Medulla oblongata (tissue), 1 donor: ENCODE data around the gene MSL3.

Source experiments
- DNase-seq: peaks from one replicate; pipeline ENCODE4 v3.0.0-alpha.2; 2015; ENCODE audit errors: extremely low spot score

Gene MSL3, protein sequence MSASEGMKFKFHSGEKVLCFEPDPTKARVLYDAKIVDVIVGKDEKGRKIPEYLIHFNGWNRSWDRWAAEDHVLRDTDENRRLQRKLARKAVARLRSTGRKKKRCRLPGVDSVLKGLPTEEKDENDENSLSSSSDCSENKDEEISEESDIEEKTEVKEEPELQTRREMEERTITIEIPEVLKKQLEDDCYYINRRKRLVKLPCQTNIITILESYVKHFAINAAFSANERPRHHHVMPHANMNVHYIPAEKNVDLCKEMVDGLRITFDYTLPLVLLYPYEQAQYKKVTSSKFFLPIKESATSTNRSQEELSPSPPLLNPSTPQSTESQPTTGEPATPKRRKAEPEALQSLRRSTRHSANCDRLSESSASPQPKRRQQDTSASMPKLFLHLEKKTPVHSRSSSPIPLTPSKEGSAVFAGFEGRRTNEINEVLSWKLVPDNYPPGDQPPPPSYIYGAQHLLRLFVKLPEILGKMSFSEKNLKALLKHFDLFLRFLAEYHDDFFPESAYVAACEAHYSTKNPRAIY

DNA sequence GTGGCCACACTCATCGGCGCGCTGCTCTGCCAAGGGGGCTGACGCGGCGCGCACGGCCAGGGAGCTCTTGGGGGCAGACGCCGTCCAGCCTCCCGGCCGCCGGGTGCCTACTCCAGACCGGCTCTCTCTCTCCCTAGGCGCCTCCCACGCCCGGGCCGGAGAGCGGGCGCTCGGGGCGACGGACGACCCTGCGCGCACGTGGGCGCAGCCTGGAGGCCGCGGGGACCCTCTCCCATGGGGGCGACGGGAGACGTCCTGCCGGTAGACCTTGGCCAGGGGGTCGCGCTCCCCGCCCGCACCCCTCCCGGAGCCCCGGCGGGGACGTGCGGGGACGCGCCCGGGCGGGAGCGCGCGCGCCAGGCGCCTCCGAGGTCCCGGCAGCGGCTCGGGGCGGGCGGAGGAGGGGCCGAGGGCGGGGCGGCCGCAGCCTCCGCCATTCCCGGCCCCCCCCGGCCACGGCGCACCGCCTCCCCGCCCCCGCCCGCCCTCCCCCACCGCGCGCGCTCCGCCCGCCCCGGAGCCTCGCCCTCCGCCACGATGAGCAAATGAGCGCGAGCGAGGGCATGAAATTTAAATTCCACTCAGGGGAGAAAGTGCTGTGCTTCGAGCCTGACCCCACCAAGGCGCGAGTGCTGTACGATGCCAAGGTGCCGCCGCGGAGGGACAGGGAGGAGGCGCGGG is at the start of gene MSL3:
MSL3 (plus strand) TSS at position 519 of the 681 bp plus-strand sequence; CDS start at position 546, 27 bp downstream.
- DNase-seq = peak; percentile 51

DNA sequence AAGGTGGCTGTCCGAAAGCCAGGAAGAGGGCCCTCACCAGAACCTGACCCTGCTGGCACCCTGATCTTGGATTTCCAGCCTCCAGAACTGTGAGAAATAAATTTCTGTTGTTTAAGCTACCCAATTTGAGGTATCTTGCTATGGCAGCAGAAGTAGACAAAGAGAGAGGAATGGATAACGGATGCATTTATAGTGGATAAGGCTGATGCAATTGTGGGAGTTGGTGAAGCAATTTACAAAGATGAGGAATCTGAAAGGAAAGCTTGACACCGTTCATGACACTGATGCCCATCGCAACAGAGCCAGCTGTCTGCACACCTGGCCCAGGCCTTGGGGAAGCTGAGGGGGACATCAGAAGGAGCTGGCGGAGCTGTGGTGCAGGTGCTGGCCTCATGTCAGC is 35.7 kb upstream of the MSL3 start:
- no peak for DNase-seq

GRCh38 chrX:11724122-11725017 is 33.7 kb upstream of the MSL3 start:
- DNase-seq = peak; percentile 33

- DNase-seq = no peak
Observed at GRCh38 chrX:11725631-11726442, 32.2 kb upstream of the MSL3 start.

- no peak for DNase-seq
Observed at GRCh38 chrX:11728556-11728955, 29.5 kb upstream of the MSL3 start.

DNA sequence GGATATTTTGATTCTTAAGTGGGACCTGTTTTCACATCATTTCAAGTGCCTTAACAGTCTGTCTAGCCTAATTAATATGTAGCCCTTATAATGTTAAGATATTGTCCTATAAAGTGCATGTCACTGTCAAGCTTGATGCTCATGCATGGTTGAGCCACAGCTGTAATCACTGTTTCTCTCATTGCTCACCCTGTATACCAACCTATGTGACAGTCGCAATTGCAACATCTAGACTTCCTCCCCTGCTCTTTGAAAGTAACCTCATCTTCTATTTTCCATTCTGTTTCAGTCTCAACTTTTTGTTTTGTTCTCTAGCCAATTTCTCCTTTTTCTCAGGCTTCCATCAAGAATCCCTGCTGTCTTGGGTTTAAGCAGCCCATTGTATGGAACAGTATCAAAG is 24.4 kb upstream of the MSL3 start:
- no peak for DNase-seq

GRCh38 chrX:11739776-11740175 is 18.3 kb upstream of the MSL3 start:
- DNase-seq = no peak

DNA sequence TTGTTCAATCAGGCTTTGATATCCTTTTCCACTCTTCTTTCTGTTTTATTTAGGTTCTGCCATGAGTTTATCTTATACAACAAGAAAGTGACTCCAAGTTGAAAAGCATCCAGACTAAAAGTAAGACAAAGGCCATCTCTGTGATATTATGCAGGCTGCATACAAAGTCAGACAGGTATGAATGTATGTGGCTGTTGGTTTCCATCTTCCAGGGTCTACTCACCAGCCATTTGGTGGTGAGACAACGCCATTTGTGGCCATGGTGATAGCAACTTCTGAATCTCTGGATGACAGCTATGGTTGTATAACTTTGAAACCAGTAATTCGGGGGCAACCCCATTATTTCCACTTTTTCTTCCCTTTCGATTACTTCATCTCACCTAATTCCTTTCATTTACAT is 17.2 kb upstream of the MSL3 start:
- DNase-seq = no peak

DNA sequence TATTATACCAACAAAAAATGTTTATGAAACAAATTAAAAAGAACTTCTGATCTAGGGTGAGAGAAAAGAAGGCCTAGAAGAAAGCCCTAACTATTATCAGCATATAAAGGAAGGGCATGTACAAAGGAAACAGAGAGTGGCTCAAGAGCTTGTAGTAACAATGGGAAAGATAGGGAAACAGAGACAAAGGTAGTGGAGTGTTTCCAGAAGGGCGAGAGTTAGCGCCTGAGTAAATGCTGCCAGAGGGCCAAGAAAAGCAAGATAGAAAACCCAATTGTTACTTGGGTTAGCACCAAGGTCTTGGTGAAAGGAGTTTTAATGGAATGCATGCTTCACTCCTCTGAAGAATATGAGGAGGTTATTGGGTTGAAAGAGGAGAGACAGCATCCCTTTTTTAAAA is 16.5 kb upstream of the MSL3 start:
- no peak for DNase-seq

GRCh38 chrX:11745881-11746280 is 12.2 kb upstream of the MSL3 start:
- DNase-seq = no peak

GRCh38 chrX:11750046-11750445 is 8.0 kb upstream of the MSL3 start:
- DNase-seq = no peak

DNA sequence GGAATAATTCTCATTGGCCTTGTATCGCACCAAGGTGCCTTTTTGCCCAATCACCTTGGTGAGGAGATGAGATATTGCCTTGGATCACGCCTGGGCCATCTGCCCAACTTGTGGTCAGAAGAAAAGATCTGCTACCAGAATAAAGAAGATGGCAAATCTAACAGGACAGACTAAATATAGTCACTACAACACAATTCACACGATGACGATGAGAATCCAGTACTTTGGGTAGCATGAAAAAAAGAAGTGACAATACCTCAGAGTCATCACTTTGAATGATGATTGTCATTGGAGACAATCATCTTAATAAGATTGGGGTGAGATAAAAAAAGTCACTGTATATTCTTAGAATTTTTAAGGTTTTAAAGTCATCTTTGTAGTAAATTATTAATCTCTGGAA is 7.3 kb upstream of the MSL3 start:
- no peak for DNase-seq

GRCh38 chrX:11751261-11751660 is 6.8 kb upstream of the MSL3 start:
- no peak for DNase-seq

DNA sequence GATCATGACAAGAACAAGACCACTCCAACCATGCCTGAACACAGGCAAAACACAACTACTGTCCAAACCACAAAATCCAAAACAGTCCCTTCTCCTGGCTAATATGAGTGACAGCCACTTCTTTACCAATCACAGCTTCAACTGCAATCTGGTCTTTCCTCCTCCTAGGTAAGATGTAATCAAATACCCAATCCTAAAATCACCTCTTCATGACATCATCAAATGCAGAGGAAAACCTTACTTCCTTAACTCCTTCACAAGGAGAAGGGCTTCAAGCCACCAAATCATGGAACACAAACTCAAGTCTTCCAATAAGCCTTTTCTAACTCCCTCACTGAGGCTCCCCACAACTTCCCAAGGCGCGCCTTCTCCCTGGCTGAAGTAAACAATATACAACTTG is 4.4 kb upstream of the MSL3 start:
- no peak for DNase-seq

DNA sequence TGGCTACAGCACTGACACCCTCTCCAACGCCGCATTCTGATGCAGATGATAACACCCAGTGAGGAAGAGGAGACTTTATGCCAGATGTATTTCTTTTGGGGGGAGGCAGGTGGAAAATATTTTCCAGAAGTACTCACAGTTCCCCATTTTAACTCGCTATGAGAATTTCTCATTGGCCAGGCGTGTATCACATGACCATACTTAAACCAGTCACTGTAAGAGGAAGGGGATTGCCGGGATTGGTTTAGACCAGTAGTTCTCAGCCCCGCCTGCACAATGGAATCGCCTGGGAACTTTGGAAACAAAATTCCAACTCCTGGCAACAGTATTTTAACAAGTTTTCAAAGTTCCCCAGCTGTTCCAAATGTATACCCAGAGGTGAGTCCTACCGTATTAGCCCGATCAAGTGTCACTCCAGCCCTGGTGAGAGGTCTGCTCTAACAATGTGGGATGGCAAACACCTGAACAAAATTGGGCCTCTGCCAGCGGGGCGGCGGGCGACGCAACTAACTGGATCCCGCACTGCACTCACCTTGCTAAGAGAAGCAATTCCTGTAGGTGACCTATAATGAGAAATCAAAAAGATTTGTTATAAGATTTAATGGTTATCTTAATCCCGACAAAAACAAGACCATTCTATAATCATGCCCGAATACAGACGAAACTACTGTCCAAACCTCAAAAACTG is 2.9 kb upstream of the MSL3 start:
- no peak for DNase-seq

DNA sequence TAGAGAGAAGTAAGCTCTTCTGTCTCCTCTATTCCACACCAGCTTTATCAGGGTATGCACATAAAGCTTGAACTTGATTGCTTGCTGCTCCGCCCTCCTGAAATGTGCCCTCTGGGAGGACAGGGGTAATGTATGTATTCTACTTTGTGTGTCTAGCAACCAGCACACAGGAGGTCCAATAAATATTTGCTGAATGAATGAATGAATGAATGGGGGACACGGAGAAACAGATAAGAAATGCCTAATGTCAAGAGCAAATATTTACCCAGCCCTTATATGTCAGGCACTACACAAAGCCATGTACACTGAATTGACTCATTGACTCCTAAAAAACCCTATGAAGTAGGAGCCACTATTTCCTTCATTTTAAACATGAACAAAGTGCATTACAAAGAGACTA is 2.3 kb upstream of the MSL3 start:
- no peak for DNase-seq

DNA sequence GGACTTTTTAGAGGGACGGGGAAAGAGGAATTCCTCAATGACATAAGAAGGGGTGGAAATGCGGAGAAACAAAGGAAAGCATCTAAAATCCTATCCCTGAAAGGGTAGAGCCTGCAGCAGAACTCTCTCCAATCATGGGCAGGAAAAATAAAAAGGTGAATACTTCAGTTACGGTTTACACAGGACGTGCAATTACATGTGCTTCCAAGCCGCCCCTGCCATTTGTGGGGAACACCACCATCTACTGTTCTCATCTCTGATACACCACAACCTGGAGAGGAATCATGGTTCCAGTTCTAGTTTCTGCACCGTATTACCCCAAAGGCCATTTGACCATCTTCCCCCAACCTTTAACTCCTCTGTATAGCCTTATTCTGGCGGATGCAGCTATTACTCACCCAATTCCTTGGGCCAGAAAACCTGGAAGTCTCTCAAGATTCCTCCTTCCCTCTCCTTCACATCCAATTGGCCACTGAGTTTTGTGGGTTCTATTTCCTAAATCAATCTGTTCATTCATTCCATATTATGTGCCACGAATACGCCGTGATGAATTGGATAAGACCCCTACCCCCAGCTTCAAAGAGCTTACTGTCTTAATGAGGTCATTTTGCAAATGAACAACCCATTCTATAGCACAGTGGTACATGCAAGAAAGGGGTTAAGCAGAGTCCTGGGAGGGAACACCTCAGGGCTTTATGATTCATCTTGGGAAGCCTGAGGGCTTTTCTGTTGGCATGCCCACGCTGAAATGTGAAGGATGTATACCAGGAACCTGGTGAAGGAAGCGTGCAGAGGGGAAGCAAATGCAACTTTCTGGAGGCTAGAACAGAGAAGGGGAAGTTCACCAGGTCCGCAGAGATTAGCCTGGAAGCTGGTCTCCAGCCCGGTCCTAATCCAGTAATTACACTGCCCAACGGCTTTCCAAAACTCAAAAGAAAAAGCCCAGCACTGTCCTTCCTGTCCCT is 1.4 kb upstream of the MSL3 start:
- DNase-seq = peak; percentile 2

DNA sequence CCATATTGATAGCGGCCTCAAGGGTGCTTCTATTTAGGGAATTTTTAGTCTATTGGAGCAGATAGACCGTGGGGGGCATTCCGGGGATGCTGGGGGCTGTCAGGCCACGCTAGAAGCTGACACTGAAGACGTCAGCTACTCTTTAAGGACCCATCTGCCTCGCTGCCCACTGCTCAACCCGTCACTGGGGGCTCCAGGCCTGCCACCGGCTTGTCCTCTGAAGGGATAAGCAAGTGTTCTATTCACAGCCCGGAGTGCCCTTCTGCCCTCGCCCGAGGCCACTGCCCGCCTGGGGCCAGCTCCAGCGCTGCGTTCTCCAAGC is 679 bp upstream of the MSL3 start:
- DNase-seq = no peak

DNA sequence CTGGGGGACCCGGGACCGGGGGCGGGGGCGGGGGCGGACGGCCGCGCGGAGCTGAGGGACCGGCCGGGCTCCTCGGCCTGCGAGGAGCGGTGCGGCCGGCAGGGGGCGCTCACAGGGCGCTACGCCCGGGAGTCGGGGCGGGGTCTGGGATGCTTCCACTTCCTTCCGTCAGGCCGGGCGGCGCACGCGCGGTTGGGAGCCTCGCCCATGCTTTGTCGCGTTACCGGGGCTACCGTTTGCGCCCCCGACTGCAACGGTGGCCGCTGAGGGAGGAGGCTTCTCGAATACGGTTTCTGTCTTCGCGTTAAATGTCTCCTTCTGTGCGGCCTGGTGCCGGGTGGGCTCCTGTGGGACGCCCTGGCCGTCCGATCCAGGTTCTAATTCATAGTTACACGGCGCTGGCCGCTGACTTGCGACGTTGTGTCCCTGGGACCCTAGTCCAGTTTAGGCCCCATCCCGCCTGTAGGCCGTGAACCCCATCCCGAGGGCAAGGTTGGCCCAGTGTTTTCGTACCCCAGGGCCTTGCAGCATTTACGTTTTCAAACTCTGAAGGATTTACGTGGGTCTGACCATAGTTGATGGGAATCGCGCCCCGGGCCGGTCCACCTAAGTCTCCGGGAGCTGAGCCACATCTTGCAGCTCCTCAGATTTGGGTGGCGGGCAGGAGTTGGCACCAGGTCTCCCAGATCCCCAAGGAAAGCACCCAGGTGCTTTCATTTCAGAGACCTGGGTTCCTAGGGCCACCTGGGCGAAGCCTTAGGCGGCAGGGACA is 549 bp downstream of the MSL3 start:
- peak; percentile 78 for DNase-seq
